Panc1 (cell line): ENCODE measurements around the gene CHN1.

Experiments used
- POLR2AphosphoS5 ChIP-seq: IDR thresholded peaks from 2 replicates; pipeline ENCODE4 v1.6.1; 2012; ENCODE audit warnings: mild to moderate bottlenecking, low read depth, low read length, moderate library complexity
- TF ChIP-seq, protein P1 (sequence below): fragments of 450-650 bp; IDR thresholded peaks from 2 replicates; pipeline ENCODE4 v1.5.1; 2017; ENCODE audit warnings: mild to moderate bottlenecking
- TF ChIP-seq, protein P2 (sequence below), 2 experiments: IDR thresholded peaks; 2 replicates each; pipeline ENCODE4 v1.6.1; 2011 to 2012; ENCODE audit warnings: low read depth in 2 of 2, control low read depth in 1 of 2, low read length in 1 of 2, mild to moderate bottlenecking in 1 of 2, moderate library complexity in 1 of 2; ENCODE audit not compliant: insufficient read depth in 1 of 2

DNA sequence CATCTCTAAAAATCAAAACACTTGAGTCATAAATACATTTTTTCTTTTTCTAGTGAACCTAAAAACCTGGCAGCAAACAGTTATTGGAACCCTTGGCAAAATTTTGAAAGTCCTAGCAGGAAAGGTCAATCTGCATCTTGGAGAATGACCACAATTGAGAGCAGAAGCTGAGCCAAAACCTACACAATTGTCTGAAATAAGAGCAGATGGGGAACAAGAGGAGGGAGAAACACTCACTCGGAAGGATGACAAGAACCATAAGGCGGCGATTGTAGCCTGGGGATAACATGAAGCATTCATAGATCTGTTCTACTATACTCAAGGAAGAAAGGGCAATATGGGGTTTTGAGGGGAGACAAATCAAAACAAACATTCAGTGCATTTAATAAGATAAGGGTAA is 117.0 kb downstream of the CHN1 start:
- TF ChIP-seq, protein P1, sequence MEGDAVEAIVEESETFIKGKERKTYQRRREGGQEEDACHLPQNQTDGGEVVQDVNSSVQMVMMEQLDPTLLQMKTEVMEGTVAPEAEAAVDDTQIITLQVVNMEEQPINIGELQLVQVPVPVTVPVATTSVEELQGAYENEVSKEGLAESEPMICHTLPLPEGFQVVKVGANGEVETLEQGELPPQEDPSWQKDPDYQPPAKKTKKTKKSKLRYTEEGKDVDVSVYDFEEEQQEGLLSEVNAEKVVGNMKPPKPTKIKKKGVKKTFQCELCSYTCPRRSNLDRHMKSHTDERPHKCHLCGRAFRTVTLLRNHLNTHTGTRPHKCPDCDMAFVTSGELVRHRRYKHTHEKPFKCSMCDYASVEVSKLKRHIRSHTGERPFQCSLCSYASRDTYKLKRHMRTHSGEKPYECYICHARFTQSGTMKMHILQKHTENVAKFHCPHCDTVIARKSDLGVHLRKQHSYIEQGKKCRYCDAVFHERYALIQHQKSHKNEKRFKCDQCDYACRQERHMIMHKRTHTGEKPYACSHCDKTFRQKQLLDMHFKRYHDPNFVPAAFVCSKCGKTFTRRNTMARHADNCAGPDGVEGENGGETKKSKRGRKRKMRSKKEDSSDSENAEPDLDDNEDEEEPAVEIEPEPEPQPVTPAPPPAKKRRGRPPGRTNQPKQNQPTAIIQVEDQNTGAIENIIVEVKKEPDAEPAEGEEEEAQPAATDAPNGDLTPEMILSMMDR, result no peak
- TF ChIP-seq, protein P2, sequence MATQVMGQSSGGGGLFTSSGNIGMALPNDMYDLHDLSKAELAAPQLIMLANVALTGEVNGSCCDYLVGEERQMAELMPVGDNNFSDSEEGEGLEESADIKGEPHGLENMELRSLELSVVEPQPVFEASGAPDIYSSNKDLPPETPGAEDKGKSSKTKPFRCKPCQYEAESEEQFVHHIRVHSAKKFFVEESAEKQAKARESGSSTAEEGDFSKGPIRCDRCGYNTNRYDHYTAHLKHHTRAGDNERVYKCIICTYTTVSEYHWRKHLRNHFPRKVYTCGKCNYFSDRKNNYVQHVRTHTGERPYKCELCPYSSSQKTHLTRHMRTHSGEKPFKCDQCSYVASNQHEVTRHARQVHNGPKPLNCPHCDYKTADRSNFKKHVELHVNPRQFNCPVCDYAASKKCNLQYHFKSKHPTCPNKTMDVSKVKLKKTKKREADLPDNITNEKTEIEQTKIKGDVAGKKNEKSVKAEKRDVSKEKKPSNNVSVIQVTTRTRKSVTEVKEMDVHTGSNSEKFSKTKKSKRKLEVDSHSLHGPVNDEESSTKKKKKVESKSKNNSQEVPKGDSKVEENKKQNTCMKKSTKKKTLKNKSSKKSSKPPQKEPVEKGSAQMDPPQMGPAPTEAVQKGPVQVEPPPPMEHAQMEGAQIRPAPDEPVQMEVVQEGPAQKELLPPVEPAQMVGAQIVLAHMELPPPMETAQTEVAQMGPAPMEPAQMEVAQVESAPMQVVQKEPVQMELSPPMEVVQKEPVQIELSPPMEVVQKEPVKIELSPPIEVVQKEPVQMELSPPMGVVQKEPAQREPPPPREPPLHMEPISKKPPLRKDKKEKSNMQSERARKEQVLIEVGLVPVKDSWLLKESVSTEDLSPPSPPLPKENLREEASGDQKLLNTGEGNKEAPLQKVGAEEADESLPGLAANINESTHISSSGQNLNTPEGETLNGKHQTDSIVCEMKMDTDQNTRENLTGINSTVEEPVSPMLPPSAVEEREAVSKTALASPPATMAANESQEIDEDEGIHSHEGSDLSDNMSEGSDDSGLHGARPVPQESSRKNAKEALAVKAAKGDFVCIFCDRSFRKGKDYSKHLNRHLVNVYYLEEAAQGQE (IDR thresholded peaks at IDR 0.05; ENCODE audit: insufficient read depth in 1 of 2, low read depth in 2 of 2, low read length in 1 of 2), result no peak
- TF ChIP-seq POLR2AphosphoS5, result no peak
